HEK293 (cell line): ENCODE data around the gene APOL1.

ENCODE experiments used
- KLF9 ChIP-seq: fragments of 450-650 bp; formaldehyde crosslinking; IDR thresholded peaks from 2 replicates; pipeline ENCODE4 v1.5.1; 2016; ENCODE audit warnings: missing biosample characterization, missing genetic modification characterization, low read depth
- ZNF768 ChIP-seq: fragments of 450-650 bp; formaldehyde crosslinking; IDR thresholded peaks from 2 replicates; pipeline ENCODE4 v1.5.1; 2018; ENCODE audit warnings: missing biosample characterization, mild to moderate bottlenecking, missing genetic modification characterization
- TF ChIP-seq, protein P1 (sequence below): fragments of 450-650 bp; formaldehyde crosslinking; IDR thresholded peaks from 2 replicates; pipeline ENCODE4 v1.5.1; 2016; ENCODE audit warnings: missing biosample characterization, missing genetic modification characterization

GRCh38 chr22:36303115-36303467 lies 50.2 kb downstream of the APOL1 start:
- TF ChIP-seq KLF9 (tag by site-specific recombination) (no peak), ZNF768 (tag by site-specific recombination) (no peak)
- TF ChIP-seq, protein P1, sequence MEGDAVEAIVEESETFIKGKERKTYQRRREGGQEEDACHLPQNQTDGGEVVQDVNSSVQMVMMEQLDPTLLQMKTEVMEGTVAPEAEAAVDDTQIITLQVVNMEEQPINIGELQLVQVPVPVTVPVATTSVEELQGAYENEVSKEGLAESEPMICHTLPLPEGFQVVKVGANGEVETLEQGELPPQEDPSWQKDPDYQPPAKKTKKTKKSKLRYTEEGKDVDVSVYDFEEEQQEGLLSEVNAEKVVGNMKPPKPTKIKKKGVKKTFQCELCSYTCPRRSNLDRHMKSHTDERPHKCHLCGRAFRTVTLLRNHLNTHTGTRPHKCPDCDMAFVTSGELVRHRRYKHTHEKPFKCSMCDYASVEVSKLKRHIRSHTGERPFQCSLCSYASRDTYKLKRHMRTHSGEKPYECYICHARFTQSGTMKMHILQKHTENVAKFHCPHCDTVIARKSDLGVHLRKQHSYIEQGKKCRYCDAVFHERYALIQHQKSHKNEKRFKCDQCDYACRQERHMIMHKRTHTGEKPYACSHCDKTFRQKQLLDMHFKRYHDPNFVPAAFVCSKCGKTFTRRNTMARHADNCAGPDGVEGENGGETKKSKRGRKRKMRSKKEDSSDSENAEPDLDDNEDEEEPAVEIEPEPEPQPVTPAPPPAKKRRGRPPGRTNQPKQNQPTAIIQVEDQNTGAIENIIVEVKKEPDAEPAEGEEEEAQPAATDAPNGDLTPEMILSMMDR (tag by site-specific recombination), result no peak
